ENCODE data around the gene RABAC1. TPM values are rescaled to one million over a fixed set of nuclear protein-coding genes. Genes with fewer than 3 reads are reported as not detected.

Gene RABAC1
- total and polyA plus RNA-seq, 2 of the 8 experiments (the other 6 are each of a cell fraction or from before 2014, with no cell fraction given), result 124 to 439 TPM

- POLR2A ChIA-PET (ENCODE audit: partially characterized antibody), result interaction anchor here (0.8 to 9.6 kb wide), 3 partner anchors 36 to 71 kb away, joined by 4 to 71 read pairs (median 4); no protein-coding TSS in a partner anchor
- no peak overlapping the region; a peak in 1 of 7 replicates for H3K9ac ChIP-seq (replicated peaks in 1 of 4; ENCODE audit: extremely low read depth in 1 of 4, low read depth in 3 of 4, low read length in 3 of 4)
- CTCF ChIA-PET (ENCODE audit: partially characterized antibody), result interaction anchor here (0.6 to 7.0 kb wide), 18 partner anchors 9 to 578 kb away, joined by 3 to 51 read pairs (median 4); no protein-coding TSS in a partner anchor
Measured at GRCh38 chr19:41933693-41934426, 25.3 kb downstream of the RABAC1 start.

More at GRCh38 chr19:41933693-41934426, 25.3 kb downstream of the RABAC1 start:
- Histone ChIP-seq H2AK5ac (ENCODE audit: low read depth, low read length) (peak overlapping the region; percentile 93; the same call in 1 of the 2 replicates), H4K91ac (replicated peaks; ENCODE audit: insufficient read length, low read length) (no peak overlapping the region), H3K56ac (replicated peaks; ENCODE audit: insufficient read length, low read depth, low read length) (no peak overlapping the region), H3K23me2 (ENCODE audit: low read depth, low read length) (peaks cover 6% of the 10 kb centered on the region), H3K27me3 (replicated peaks in 1 of 4; ENCODE audit: control insufficient read depth in 3 of 4, extremely low read depth in 1 of 4, insufficient read depth in 3 of 4, low read length in 3 of 4) (peaks cover 48 to 88% (median 83%) of the 10 kb centered on the region in 4 experiments), H3K79me1 (ENCODE audit: low read depth, low read length) (no peaks in the 10 kb centered on the region), H3K14ac (ENCODE audit: insufficient read length) (no peak overlapping the region), H2BK20ac (ENCODE audit: low read length) (no peak overlapping the region; the same call in 1 of the 2 replicates), H2BK12ac (ENCODE audit: low read depth, low read length) (0 out of 2 replicates have a peak overlapping the region, but pooled peaks have one; percentile 50), H3K4me1 (replicated peaks in 1 of 4; ENCODE audit: control insufficient read depth in 3 of 4, insufficient read depth in 4 of 4, low read length in 3 of 4) (peaks cover 3 to 17% (median 12%) of the 10 kb centered on the region in 4 experiments), H2BK120ac (replicated peaks; ENCODE audit: low read depth, low read length) (no peak overlapping the region), H3K27ac (ENCODE audit: low read depth, low read length) (no peak overlapping the region), H3K4ac (replicated peaks; ENCODE audit: insufficient read length, low read depth, low read length) (peak overlapping the region; percentile 19), H4K8ac (ENCODE audit: extremely low read depth, insufficient read depth, low read length) (no peak overlapping the region), H4K5ac (ENCODE audit: insufficient read length, low read depth, low read length) (no peak overlapping the region), H3K18ac (ENCODE audit: extremely low read depth, low read length) (no peak overlapping the region), H3K4me2 (ENCODE audit: insufficient read depth in 1 of 2, low read depth in 2 of 2, low read length in 2 of 2) (no peak overlapping the region), H4K20me1 (replicated peaks in 1 of 2; ENCODE audit: control insufficient read depth in 1 of 2, insufficient read depth in 2 of 2, low read length in 2 of 2) (peaks cover 3 to 27% of the 10 kb centered on the region in 2 experiments), H2BK5ac (ENCODE audit: low read depth, low read length) (no peak overlapping the region), H3K23ac (ENCODE audit: insufficient read length) (no peak overlapping the region), H2AFZ (ENCODE audit: low read length) (no peak overlapping the region), H3K36me3 (ENCODE audit: control insufficient read depth in 2 of 4, insufficient read depth in 4 of 4, low read length in 3 of 4) (no peaks in the 10 kb centered on the region; a peak in 1 of 8 replicates), H3K9me3 (ENCODE audit: insufficient read depth in 2 of 2, low read depth in 1 of 2, low read length in 1 of 2) (no peaks in the 10 kb centered on the region), H3K79me2 (ENCODE audit: control insufficient read depth in 1 of 2, insufficient read depth in 2 of 2, low read length in 2 of 2) (no peaks in the 10 kb centered on the region), H2BK15ac (ENCODE audit: low read length) (peak overlapping the region; percentile 81; the same call in 1 of the 2 replicates), H3K4me3 (ENCODE audit: extremely low read depth in 1 of 4, insufficient read depth in 2 of 4, low read depth in 3 of 4, low read length in 4 of 4) (no peak overlapping the region; a peak in 1 of 8 replicates)
- 51% methylated on average over 7 of the region's 7 CpGs; no CpG with 5 or more reads in 1 of the 2 experiments for WGBS, 2 experiments (ENCODE audit: extremely low coverage in 1 of 2, insufficient coverage in 1 of 2, insufficient read length in 1 of 2, insufficient replicate concordance in 2 of 2, low coverage in 1 of 2, low lambda C conversion rate in 2 of 2, missing lambda C conversion rate in 1 of 2)
- FAIRE-seq (no peak), DNase-seq (ENCODE audit: low read depth in 1 of 2, low spot score in 2 of 2) (no peak)
- TF ChIP-seq RFX5 (IDR thresholded peaks at IDR 0.05; ENCODE audit: borderline replicate concordance, low read depth, low read length) (no peak), SUZ12 (IDR thresholded peaks at IDR 0.05; ENCODE audit: low read length) (peak; percentile 39; the same call in 1 of the 2 replicates)

Data from H1 (cell line).